NCI-H2196 treated with DMSO at 0.1 percent for 48 hours (cell line): ENCODE data around the gene FAAP20.

Source experiments
- DNase-seq: peaks from one replicate; lab custom pipeline; 2025; ENCODE audit not compliant: unreplicated experiment; lab: John Stamatoyannopoulos, UW

Gene FAAP20

GRCh38 chr1:2180297-2181245 is 14.0 kb downstream of the FAAP20 start:
- no peak for DNase-seq

- DNase-seq, result no peak
These were observed 15.1 kb downstream of the FAAP20 start for GRCh38 chr1:2179283-2180013.

GRCh38 chr1:2178875-2179274 is 15.7 kb downstream of the FAAP20 start:
- no peak for DNase-seq

- DNase-seq, result no peak
These were observed 16.5 kb downstream of the FAAP20 start for GRCh38 chr1:2177946-2178538.

- no peak for DNase-seq
These were observed 17.0 kb downstream of the FAAP20 start for GRCh38 chr1:2177541-2177940.

- no peak for DNase-seq
These were observed 18.0 kb downstream of the FAAP20 start for GRCh38 chr1:2176615-2177014.

GRCh38 chr1:2175681-2176454 is 18.7 kb downstream of the FAAP20 start:
- no peak for DNase-seq

GRCh38 chr1:2175055-2175414 is 19.5 kb downstream of the FAAP20 start:
- no peak for DNase-seq

GRCh38 chr1:2174348-2175054 is 20.1 kb downstream of the FAAP20 start:
- DNase-seq, result peak; percentile 10

GRCh38 chr1:2173546-2174347 is 20.8 kb downstream of the FAAP20 start:
- DNase-seq, result no peak

- DNase-seq, result no peak
These were observed 21.9 kb downstream of the FAAP20 start for GRCh38 chr1:2172551-2173146.

GRCh38 chr1:2172012-2172411 is 22.6 kb downstream of the FAAP20 start:
- no peak for DNase-seq

GRCh38 chr1:2170211-2170610 is 24.4 kb downstream of the FAAP20 start:
- no peak for DNase-seq

GRCh38 chr1:2169200-2169836 is 25.3 kb downstream of the FAAP20 start:
- DNase-seq, result no peak

- DNase-seq, result no peak
These were observed 26.0 kb downstream of the FAAP20 start for GRCh38 chr1:2168535-2168934.

GRCh38 chr1:2168090-2168489 is 26.5 kb downstream of the FAAP20 start:
- no peak for DNase-seq

- no peak for DNase-seq
These were observed 27.9 kb downstream of the FAAP20 start for GRCh38 chr1:2166695-2167094.

- no peak for DNase-seq
These were observed 28.3 kb downstream of the FAAP20 start for GRCh38 chr1:2166254-2166653.

- DNase-seq, result no peak
These were observed 28.9 kb downstream of the FAAP20 start for GRCh38 chr1:2165646-2166045.
